LoVo (cell line): ENCODE measurements around the gene FBF1.
"Not testable (repeated sequence)": the region's sequence is repeated elsewhere in the genome, so short reads cannot be mapped to it uniquely, and the experiment has no call there.

Source experiments
- DNase-seq: peaks from one replicate; pipeline ENCODE4 v3.0.0-alpha.2; 2016; ENCODE audit warnings: low spot score

Gene FBF1

GRCh38 chr17:75895370-75896155, 45.3 kb downstream of the FBF1 start:
- peak; percentile 37 for DNase-seq

GRCh38 chr17:75894049-75894733, 46.7 kb downstream of the FBF1 start:
- no peak for DNase-seq

- no peak for DNase-seq
Observed at GRCh38 chr17:75893305-75894048, 47.4 kb downstream of the FBF1 start.

DNA sequence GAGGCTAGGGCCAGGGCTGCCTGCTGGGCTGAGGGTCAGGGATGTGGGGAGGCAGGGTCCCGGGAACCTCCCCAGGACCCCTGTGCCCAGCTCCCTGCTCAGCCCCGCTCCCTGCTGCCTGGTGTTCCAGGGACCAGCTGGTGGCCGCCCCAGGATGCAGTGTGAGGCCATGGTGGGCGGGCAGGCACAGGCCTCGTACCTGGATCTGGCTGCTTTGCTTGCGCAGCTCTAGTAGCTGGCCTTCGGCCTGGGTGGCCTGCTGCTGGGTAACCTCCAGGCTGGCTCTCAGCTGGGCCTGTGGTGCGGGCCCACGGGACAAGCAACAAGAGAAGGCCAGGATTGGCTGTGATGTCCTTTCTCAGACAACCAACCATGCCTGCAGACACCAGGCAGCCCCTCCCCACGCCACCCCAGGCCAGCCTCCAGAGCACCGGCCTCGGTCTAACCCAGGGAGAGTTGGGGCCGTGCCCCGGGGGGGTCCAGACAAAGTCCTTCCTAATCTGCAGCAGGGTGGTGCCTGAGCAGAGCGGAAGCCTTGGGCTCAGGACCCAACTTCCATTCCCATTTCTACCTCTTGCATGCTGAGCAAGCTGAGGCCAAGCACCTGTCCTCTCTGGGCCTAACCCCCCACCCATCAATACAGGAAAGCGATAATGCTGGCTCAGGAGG, 48.2 kb downstream of the FBF1 start:
- no peak for DNase-seq

GRCh38 chr17:75891605-75892555, 49.0 kb downstream of the FBF1 start:
- no peak for DNase-seq

DNA sequence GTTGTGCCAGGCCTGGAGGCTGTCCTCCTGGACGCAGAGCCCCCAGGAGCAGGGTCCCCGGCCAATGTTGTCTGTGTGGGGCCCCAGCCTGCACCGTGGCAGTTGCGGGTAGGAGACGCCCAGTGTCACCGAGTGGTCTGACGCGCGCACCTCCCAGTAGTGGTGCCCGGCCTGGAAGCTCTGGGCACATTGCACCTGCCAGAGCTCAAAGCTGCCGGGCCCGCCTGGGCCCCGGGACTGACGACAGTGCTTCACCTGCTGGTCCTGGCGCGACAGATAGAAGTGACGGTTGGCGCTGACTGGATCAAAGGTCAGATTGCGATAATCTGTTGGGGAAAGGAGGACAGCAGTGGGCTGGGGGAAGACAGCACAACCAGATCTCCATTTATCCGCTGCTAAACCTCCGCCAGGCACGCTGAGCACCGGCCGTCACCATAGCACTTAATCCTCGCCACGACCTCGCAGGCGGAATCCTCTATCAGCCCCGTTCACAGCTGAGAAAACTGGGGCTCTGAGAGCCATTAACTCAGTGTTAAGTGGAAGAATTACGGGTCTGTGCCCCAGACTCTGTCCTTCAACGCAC, 49.7 kb downstream of the FBF1 start:
- no peak for DNase-seq

DNA sequence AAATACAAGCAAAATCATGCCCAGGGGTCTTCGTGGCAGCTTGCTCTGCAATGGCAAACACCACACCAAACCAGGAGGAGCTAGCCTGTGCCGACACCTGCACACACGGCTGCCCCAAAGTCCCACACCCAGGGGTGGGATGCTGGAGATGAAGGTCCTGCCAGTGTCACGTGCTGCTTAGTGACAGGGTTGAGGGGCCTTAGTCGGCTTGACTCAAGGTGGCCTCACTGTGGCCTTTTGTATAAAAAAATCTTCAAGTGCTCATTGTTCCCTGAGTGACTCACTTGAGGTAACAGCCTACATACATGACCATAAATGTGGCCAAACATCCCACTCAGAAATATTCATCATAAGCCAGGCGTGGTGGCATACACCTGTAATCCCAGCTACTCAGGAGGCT, 51.4 kb downstream of the FBF1 start:
- no peak for DNase-seq

DNA sequence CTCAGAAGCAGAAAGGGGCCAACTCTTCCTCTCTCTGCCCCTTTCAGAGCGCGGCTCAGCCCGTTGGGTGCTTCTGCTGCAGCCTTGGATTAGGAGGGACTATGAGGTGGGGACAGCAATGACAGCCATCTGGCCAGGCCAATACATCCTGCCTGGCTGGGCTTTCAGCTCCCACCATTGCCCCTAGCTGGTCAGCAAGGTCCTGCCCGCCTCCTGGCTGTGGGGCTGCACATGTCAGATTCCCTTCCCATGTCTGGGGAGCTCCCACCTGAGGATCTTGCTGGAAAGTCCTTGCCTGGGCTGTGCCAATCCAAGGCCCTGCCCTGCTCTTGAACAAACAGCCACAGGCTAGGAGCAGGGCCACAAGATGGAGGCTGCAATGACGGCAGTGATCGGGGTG, 52.4 kb downstream of the FBF1 start:
- no peak for DNase-seq

GRCh38 chr17:75885860-75886259, 55.0 kb downstream of the FBF1 start:
- DNase-seq: not testable (repeated sequence)

GRCh38 chr17:75885431-75885830, 55.4 kb downstream of the FBF1 start:
- DNase-seq: no peak

- no peak for DNase-seq
Observed at GRCh38 chr17:75881678-75882454, 59.0 kb downstream of the FBF1 start.

DNA sequence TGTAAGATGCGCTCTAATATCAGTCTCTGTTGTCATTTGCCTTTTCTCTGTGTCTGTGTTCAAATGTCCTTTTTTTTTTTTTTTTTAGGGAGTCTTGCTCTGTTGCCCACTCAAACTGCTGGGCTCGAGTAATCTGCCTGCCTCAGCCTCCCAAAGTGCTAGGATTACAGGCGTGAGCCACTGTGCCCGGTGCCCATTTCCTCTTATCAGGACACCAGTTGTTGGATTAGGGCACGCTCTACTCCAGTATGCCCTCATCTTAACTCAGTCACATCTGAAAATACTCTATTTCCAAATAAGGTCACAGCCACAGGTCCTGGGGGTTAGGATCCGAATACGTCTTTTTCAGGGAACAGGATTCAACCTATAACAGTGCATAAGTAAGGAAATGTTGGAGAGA, 60.6 kb downstream of the FBF1 start:
- no peak for DNase-seq

GRCh38 chr17:75878174-75878998, 62.5 kb downstream of the FBF1 start, which contains the start of gene TRIM47:
TSS of gene TRIM47 (minus strand) at chr17:75878581. CDS start at chr17:75878548, 33 bp downstream.
- DNase-seq: peak; percentile 49

DNA sequence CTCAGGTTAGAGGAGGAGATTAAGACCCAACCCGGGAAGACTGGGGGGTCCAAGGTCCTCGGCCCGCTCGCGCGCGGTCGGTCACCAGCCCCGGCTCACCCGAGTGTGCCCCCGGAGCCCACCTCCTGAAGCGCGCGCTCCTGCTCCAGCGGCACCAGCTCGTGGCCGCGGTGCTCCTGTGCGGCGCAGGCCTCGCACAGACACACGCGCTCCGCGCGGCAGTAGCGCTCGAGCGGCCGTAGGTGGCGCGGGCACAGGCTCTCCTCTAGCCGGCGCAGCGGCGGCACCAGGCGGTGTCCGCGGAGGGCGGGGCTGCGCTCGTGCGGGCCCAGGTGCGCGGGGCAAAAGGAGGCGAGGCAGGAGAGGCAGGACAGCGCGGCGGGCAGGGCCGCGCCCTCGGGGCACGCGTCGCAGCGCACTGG, 63.1 kb downstream of the FBF1 start:
- DNase-seq: peak; percentile 76

DNA sequence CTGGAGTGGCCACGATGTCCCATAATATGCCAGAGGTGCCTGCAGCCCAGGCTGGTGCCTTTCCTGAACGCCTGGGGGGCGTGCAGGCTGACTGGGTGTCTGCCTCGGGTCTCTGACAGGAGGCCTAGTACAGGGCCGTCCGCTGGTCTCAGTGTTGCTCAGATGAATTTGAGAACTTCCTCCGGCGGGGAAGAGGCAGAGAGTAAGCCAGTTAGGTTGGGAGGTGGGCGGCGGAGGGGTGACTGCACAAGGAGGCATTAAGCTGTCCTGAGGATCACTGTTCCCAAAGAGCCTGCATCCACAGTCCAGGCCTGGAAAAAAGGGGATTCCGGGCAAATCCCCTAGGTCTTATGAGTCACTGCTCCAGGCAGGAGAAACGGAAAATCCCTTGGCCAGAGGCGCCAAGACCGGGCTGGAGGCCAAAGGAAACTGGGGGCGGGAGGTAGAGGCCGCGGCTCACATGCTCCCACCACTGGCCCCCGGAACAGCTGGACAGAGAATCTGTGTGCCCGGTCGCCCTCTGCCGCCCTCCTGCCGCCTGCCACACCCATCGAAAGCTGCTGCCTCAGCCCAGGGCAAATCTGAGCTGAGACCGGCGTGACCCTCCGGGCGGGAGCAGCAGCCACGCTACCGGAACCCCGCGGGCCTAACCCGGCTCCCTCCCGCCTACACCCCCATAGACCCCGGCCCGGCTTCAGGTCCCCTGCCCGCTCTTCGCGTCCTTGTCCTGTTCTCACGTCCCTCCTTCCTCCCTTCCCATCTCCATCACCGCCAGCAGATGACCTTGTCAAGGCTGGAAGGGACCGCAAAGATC, 63.7 kb downstream of the FBF1 start:
- peak; percentile 70 for DNase-seq

DNA sequence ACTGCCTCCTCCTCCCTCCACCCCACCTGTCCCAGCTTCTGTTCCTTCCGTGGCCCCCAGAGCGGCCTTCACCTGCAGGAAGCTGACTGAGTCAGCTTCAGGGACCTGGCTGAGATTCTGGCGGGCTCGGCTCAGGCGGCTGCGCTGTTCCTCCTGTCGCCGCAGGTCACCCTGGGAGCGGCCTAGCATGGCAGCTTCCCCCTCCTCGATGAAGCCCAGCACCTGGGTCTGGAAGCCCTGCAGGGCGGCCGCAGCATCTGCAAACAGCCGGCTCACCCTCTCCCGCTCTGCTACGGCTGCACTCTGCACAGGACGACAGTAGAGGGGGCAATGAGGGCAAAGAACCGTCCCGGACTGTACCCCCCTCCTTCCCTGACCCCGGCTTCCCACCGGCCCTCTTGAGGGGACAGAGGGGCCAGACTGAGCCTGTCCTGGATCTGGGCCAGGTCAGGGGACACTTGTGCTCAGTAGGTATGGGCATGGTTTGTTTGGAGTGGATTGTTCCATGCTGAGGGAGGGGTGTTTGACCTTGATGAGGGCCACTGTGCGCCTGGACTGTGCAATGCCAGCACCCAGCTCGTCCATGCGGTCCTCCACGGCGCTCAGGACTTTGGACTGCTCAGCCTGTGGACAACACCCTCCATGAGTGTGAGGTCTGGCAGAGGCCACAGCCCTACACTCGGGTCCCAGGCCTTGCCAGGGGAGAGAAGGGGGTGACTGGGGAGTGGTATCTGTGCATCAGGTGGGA, 64.5 kb downstream of the FBF1 start:
- DNase-seq: no peak

DNA sequence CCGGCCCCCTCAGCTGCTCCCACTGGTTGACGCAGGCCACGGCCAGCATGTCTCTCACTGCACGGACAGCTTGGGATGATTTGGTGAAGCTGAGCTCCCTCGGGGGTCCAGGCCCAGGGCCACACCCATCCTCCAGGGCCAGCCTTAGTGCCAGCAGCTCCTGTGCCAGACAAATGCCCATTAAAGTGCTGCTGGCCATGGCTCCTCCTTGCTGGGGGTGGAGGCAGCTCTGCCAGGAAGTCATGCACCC, 65.0 kb downstream of the FBF1 start:
- DNase-seq: no peak
